ENCODE data around the gene PLXNA3.

Gene PLXNA3

GRCh38 chrX:154419189-154419588 is 38.9 kb upstream of the PLXNA3 start:
- TF ChIP-seq, protein P1, sequence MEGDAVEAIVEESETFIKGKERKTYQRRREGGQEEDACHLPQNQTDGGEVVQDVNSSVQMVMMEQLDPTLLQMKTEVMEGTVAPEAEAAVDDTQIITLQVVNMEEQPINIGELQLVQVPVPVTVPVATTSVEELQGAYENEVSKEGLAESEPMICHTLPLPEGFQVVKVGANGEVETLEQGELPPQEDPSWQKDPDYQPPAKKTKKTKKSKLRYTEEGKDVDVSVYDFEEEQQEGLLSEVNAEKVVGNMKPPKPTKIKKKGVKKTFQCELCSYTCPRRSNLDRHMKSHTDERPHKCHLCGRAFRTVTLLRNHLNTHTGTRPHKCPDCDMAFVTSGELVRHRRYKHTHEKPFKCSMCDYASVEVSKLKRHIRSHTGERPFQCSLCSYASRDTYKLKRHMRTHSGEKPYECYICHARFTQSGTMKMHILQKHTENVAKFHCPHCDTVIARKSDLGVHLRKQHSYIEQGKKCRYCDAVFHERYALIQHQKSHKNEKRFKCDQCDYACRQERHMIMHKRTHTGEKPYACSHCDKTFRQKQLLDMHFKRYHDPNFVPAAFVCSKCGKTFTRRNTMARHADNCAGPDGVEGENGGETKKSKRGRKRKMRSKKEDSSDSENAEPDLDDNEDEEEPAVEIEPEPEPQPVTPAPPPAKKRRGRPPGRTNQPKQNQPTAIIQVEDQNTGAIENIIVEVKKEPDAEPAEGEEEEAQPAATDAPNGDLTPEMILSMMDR (IDR thresholded peaks at IDR 0.05; ENCODE audit: extremely low read depth, missing control alignments), result no peak
- DNase-seq (ENCODE audit: low spot score), result no peak

DNA sequence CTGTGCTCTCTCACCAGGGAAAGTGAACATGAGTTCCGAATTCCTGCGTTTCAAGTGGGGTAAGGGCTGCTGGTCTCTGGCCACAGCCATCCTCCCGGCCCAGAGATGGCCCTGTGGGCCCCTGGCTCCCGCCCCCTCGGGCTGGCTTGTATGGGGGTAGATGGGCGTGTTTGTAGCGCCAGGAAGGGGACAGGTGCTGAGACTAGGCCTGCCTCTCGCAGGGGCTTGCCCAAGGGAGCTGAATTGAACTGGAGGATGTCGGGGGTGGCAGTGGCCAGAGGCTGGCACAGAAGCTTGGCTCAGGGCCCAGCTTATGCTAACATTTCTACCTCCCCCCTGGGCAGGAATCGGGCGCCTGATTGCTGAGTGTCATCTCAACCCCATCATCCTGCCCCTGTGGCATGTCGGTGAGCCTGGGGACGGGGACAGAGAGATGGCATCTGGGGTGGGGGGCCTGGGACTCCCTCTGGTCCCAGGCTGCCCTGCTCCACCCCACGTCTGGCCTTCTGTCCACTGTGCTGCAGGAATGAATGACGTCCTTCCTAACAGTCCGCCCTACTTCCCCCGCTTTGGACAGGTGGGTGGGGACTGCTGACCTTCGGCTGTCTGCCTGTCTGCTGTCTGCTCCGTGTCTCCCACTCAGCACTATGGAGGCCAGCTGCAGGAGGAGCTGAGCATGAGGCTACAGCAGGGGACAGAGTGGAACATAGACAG is 38.2 kb upstream of the PLXNA3 start:
- TF ChIP-seq, protein P1 (IDR thresholded peaks at IDR 0.05; ENCODE audit: extremely low read depth, missing control alignments), result no peak
- no peak for DNase-seq (ENCODE audit: low spot score)

DNA sequence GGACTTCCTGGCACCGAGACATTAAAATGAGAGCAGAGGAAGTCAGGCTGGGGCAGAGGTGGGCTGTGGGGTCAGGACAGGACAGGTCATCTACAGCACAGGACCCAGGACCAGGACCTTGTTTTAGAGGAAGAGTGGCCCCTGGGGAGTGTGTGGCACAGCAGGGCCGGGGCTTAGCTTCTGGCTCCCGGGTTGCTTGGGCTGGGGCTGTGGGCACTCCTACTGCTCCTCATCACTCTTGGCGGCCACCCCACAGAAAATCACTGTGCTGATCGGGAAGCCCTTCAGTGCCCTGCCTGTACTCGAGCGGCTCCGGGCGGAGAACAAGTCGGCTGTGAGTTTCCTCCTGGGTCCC is 37.7 kb upstream of the PLXNA3 start:
- TF ChIP-seq, protein P1 (IDR thresholded peaks at IDR 0.05; ENCODE audit: extremely low read depth, missing control alignments), result no peak
- no peak for DNase-seq (ENCODE audit: low spot score)

DNA sequence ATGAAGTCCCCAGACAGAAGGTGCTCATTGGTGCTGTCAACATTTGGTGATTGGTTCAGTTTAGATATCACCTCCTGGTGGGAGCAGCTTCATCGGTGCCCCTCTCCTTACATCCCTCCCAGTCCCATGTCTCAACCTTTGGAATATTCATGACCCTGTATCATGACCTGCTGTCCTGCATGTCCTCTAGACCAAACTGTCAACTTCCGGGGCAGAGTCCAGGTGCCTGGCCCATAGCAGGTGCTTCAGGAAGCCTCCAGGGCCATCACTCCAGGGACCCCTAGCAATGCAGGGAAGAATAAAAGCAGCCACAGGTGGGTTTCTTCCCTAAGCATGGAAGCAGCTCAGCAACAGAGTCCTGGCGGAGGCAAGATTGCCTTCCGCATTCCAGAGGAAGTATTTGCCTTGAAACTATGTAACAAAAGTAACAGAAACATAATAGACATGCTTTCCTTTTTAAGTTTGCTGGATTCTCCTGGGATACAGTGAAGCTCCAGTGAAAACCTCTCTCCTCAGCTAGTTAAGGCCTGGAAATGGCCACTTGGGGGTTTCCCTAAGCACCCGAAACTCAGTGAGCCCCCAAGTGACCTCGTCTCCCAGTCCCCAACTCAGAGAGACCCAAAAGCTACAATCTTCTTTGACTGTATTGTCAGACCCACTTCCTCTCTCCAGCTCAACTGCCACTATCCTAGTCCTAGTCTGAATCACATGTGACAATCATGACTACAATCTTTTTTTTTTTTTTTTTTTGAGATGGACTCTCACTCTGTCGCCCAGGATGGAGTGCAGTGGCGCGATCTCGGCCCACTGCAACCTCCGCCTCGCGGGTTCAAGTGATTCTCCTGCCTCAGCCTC is 30.9 kb upstream of the PLXNA3 start:
- DNase-seq (ENCODE audit: low spot score), result no peak
- TF ChIP-seq, protein P1 (IDR thresholded peaks at IDR 0.05; ENCODE audit: extremely low read depth, missing control alignments), result no peak

- TF ChIP-seq, protein P1 (IDR thresholded peaks at IDR 0.05; ENCODE audit: extremely low read depth, missing control alignments), result no peak
- DNase-seq (ENCODE audit: low spot score), result peak; percentile 91
Observed at GRCh38 chrX:154428176-154429171, 29.6 kb upstream of the PLXNA3 start, which contains the start of gene ATP6AP1. TSS of gene ATP6AP1 (plus strand) at chrX:154428677. CDS start at chrX:154428693, 16 bp downstream.

DNA sequence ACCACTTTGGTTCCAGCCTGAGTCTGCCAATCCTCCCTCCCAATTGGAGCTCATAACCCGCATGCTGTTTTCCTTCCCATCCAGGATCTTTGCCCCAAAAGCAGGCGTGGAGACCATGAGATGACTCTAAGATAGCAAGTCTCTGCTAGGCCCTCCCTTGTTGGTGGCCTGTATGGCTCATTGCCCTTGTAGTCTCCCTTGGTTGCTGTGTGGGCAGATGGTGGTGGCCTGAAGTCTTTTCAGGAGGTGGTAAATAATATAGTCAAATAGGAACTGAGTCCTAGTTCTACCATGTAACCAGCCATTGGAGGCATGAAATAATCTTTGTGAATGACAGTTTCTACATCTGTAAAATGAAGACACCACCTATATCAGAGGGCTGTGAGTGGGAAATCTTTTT is 28.4 kb upstream of the PLXNA3 start:
- TF ChIP-seq, protein P1 (IDR thresholded peaks at IDR 0.05; ENCODE audit: extremely low read depth, missing control alignments), result no peak
- DNase-seq (ENCODE audit: low spot score), result no peak

Data from GM20000 (cell line).